HepG2 (cell line): ENCODE measurements around the gene DIAPH1. TPM values are rescaled to one million over a fixed set of nuclear protein-coding genes. Genes with fewer than 3 reads are reported as not detected.

ENCODE experiments used
- ARNT ChIP-seq: fragments of 450-650 bp; IDR thresholded peaks from 2 replicates; pipeline ENCODE4 v1.6.1; 2017
- BRD4 ChIP-seq: sonication (generic); formaldehyde crosslinking; IDR thresholded peaks from 2 replicates; pipeline ENCODE4 v1.4.0; 2020; ENCODE audit warnings: missing genetic modification reagents
- GABPA ChIP-seq, 2 experiments: IDR thresholded peaks; 2 replicates each; pipeline ENCODE4 v1.6.1; 2011 to 2016; ENCODE audit warnings: low read depth in 2 of 2, low read length in 1 of 2, missing biosample characterization in 1 of 2, missing genetic modification characterization in 1 of 2
- GATAD1 ChIP-seq: IDR thresholded peaks from 2 replicates; pipeline ENCODE4 v1.6.1; 2016; ENCODE audit warnings: missing genetic modification reagents, missing compliant biosample characterization
- HDAC2 ChIP-seq: sonication (generic); formaldehyde crosslinking; IDR thresholded peaks from 2 replicates; pipeline ENCODE4 v1.4.0; 2020; ENCODE audit warnings: missing genetic modification reagents
- HOXD1 ChIP-seq: sonication (generic); formaldehyde crosslinking; IDR thresholded peaks from 2 replicates; pipeline ENCODE4 v1.5.0; 2020; ENCODE audit warnings: missing genetic modification reagents
- NCOR1 ChIP-seq: fragments of 200-600 bp; sonication (generic); IDR thresholded peaks from 2 replicates; pipeline ENCODE4 v1.7.0; 2017; ENCODE audit warnings: antibody characterized with exemption, low read length, borderline replicate concordance
- NFE2L1 ChIP-seq: sonication (generic); formaldehyde crosslinking; IDR thresholded peaks from 2 replicates; pipeline ENCODE4 v1.4.0; 2020; ENCODE audit warnings: missing genetic modification reagents, mild to moderate bottlenecking, borderline replicate concordance
- SP1 ChIP-seq, 2 experiments: fragments of 450-650 bp in 1 of 2; sonication (generic) in 1 of 2; formaldehyde crosslinking in 1 of 2; IDR thresholded peaks; 2 replicates each; pipeline versions ENCODE4 v1.4.0 to v1.6.1; 2016 to 2020; ENCODE audit warnings: missing genetic modification reagents in 1 of 2
- TARDBP ChIP-seq: sonication (generic); formaldehyde crosslinking; IDR thresholded peaks from 2 replicates; pipeline ENCODE4 v1.8.0; 2022; ENCODE audit warnings: mild to moderate bottlenecking, missing genetic modification reagents
- THAP11 ChIP-seq: IDR thresholded peaks from 2 replicates; pipeline ENCODE4 v1.6.1; 2016; ENCODE audit warnings: missing biosample characterization, missing genetic modification reagents
- ZNF883 ChIP-seq: sonication (generic); formaldehyde crosslinking; IDR thresholded peaks from 2 replicates; pipeline ENCODE4 v1.5.1; 2020; ENCODE audit warnings: mild to moderate bottlenecking, missing genetic modification reagents; ENCODE audit errors: not compliant biosample characterization
- polyA plus RNA-seq, 8 experiments: library from polyadenylated mRNA; depleted of rRNA in 3 of 8; stranded (reverse) in 7 of 8; unstranded in 1 of 8; fragments of >200 nt; fragmentation: Illumina TruSeq in 4 of 8; extraction: Trizol in 4 of 8; gene quantifications; 2 replicates each; pipeline versions ENCODE4 v1.2.1 to v1.2.3, GENCODE V29; 2011 to 2016; ENCODE audit warnings: low read depth in 4 of 8, missing spikeins in 1 of 8, mixed read lengths in 1 of 8; ENCODE audit not compliant: insufficient read depth in 1 of 8
- total RNA-seq, 5 experiments: library from RNA; depleted of rRNA; stranded (reverse); fragments of >200 nt; fragmentation: Illumina TruSeq; extraction: Trizol; gene quantifications; 2 replicates each; pipeline ENCODE4 v1.2.3, GENCODE V29; 2016; ENCODE audit warnings: low read depth in 1 of 5
- TF ChIP-seq, protein P1 (sequence below): sonication (generic); formaldehyde crosslinking; IDR thresholded peaks from 2 replicates; pipeline ENCODE4 v1.5.1; 2020; ENCODE audit warnings: missing genetic modification reagents, mild to moderate bottlenecking, borderline replicate concordance
- TF ChIP-seq, protein P2 (sequence below): sonication (generic); formaldehyde crosslinking; IDR thresholded peaks from 2 replicates; pipeline ENCODE4 v1.5.1; 2020; ENCODE audit warnings: missing genetic modification reagents, mild to moderate bottlenecking, borderline replicate concordance
- TF ChIP-seq, protein P3 (sequence below): sonication (generic); formaldehyde crosslinking; IDR thresholded peaks from 2 replicates; pipeline ENCODE4 v1.4.0; 2020; ENCODE audit warnings: mild to moderate bottlenecking, missing genetic modification reagents
- TF ChIP-seq, protein P4 (sequence below): sonication (generic); formaldehyde crosslinking; IDR thresholded peaks from 2 replicates; pipeline ENCODE4 v1.4.0; 2020; ENCODE audit warnings: missing genetic modification reagents, borderline replicate concordance
- TF ChIP-seq, protein P5 (sequence below): sonication (generic); formaldehyde crosslinking; IDR thresholded peaks from 2 replicates; pipeline ENCODE4 v1.8.1; 2023; ENCODE audit warnings: mild to moderate bottlenecking, missing genetic modification reagents, borderline replicate concordance
- TF ChIP-seq, protein P6 (sequence below): sonication (generic); formaldehyde crosslinking; IDR thresholded peaks from 2 replicates; pipeline ENCODE4 v1.4.0; 2020; ENCODE audit warnings: missing genetic modification reagents
- TF ChIP-seq, protein P7 (sequence below): IDR thresholded peaks from 2 replicates; pipeline ENCODE4 v1.4.0; 2020; ENCODE audit warnings: mild to moderate bottlenecking, missing genetic modification reagents

DIAPH1 gene
- total and polyA plus RNA-seq, 2 of the 13 experiments (the other 11 are each of a cell fraction or from before 2014, with no cell fraction given) = 25.1 to 33.9 TPM

DNA sequence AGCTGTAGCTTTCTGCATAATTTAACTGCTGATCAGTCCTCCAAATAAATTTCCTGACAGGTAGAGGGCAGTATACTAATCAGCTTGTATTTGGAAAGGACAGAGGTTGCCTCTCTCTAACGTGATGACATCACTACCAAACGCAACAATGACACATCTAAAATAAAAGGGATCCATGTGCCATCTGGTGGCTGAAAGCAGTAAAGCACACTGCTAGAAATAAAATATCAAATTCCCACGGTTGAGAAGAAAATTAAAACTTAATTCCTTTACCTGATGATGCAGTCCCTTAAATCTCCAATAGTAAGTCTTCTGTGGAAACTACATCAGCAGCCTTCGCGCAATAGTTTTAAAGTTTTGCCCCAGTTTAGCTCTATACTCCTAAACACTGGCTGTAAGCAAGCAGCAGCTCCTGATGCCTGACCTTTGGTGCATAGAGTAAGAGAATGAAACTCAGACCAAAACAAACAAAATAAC is 54.5 kb downstream of the DIAPH1 start (continued):
- TF ChIP-seq, protein P1, sequence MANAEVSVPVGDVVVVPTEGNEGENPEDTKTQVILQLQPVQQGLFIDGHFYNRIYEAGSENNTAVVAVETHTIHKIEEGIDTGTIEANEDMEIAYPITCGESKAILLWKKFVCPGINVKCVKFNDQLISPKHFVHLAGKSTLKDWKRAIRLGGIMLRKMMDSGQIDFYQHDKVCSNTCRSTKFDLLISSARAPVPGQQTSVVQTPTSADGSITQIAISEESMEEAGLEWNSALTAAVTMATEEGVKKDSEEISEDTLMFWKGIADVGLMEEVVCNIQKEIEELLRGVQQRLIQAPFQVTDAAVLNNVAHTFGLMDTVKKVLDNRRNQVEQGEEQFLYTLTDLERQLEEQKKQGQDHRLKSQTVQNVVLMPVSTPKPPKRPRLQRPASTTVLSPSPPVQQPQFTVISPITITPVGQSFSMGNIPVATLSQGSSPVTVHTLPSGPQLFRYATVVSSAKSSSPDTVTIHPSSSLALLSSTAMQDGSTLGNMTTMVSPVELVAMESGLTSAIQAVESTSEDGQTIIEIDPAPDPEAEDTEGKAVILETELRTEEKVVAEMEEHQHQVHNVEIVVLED (CRISPR knock-in tag) = peak; percentile 99
- TF ChIP-seq THAP11 = peak; percentile 90
- TF ChIP-seq, protein P2, sequence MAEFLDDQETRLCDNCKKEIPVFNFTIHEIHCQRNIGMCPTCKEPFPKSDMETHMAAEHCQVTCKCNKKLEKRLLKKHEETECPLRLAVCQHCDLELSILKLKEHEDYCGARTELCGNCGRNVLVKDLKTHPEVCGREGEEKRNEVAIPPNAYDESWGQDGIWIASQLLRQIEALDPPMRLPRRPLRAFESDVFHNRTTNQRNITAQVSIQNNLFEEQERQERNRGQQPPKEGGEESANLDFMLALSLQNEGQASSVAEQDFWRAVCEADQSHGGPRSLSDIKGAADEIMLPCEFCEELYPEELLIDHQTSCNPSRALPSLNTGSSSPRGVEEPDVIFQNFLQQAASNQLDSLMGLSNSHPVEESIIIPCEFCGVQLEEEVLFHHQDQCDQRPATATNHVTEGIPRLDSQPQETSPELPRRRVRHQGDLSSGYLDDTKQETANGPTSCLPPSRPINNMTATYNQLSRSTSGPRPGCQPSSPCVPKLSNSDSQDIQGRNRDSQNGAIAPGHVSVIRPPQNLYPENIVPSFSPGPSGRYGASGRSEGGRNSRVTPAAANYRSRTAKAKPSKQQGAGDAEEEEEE (CRISPR knock-in tag) = no peak
- TF ChIP-seq ZNF883 = no peak
- TF ChIP-seq NCOR1 = peak; percentile 21; the same call in 1 of the 2 replicates
- TF ChIP-seq GATAD1 (CRISPR knock-in tag) = peak; percentile 90
- TF ChIP-seq, protein P3, sequence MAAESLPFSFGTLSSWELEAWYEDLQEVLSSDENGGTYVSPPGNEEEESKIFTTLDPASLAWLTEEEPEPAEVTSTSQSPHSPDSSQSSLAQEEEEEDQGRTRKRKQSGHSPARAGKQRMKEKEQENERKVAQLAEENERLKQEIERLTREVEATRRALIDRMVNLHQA (CRISPR knock-in tag) = no peak
- TF ChIP-seq, protein P4, sequence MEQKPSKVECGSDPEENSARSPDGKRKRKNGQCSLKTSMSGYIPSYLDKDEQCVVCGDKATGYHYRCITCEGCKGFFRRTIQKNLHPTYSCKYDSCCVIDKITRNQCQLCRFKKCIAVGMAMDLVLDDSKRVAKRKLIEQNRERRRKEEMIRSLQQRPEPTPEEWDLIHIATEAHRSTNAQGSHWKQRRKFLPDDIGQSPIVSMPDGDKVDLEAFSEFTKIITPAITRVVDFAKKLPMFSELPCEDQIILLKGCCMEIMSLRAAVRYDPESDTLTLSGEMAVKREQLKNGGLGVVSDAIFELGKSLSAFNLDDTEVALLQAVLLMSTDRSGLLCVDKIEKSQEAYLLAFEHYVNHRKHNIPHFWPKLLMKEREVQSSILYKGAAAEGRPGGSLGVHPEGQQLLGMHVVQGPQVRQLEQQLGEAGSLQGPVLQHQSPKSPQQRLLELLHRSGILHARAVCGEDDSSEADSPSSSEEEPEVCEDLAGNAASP (CRISPR knock-in tag) = 0 out of 2 replicates have a peak, but pooled peaks have one; percentile 13
- TF ChIP-seq, protein P5, sequence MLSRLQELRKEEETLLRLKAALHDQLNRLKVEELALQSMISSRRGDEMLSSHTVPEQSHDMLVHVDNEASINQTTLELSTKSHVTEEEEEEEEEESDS = 0 out of 2 replicates have a peak, but pooled peaks have one; percentile 38
- TF ChIP-seq BRD4 = no peak
- TF ChIP-seq HOXD1 = no peak
- TF ChIP-seq, protein P6, sequence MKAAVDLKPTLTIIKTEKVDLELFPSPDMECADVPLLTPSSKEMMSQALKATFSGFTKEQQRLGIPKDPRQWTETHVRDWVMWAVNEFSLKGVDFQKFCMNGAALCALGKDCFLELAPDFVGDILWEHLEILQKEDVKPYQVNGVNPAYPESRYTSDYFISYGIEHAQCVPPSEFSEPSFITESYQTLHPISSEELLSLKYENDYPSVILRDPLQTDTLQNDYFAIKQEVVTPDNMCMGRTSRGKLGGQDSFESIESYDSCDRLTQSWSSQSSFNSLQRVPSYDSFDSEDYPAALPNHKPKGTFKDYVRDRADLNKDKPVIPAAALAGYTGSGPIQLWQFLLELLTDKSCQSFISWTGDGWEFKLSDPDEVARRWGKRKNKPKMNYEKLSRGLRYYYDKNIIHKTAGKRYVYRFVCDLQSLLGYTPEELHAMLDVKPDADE (CRISPR knock-in tag) = no peak
- TF ChIP-seq SP1 (IDR thresholded peaks at IDR 0.05) = no peak
- TF ChIP-seq SP1 (CRISPR knock-in tag; IDR thresholded peaks at IDR 0.05) = no peak
- TF ChIP-seq ARNT = no peak
- TF ChIP-seq TARDBP (CRISPR knock-in tag) = peak; percentile 50; the same call in 1 of the 2 replicates
- TF ChIP-seq, protein P7, sequence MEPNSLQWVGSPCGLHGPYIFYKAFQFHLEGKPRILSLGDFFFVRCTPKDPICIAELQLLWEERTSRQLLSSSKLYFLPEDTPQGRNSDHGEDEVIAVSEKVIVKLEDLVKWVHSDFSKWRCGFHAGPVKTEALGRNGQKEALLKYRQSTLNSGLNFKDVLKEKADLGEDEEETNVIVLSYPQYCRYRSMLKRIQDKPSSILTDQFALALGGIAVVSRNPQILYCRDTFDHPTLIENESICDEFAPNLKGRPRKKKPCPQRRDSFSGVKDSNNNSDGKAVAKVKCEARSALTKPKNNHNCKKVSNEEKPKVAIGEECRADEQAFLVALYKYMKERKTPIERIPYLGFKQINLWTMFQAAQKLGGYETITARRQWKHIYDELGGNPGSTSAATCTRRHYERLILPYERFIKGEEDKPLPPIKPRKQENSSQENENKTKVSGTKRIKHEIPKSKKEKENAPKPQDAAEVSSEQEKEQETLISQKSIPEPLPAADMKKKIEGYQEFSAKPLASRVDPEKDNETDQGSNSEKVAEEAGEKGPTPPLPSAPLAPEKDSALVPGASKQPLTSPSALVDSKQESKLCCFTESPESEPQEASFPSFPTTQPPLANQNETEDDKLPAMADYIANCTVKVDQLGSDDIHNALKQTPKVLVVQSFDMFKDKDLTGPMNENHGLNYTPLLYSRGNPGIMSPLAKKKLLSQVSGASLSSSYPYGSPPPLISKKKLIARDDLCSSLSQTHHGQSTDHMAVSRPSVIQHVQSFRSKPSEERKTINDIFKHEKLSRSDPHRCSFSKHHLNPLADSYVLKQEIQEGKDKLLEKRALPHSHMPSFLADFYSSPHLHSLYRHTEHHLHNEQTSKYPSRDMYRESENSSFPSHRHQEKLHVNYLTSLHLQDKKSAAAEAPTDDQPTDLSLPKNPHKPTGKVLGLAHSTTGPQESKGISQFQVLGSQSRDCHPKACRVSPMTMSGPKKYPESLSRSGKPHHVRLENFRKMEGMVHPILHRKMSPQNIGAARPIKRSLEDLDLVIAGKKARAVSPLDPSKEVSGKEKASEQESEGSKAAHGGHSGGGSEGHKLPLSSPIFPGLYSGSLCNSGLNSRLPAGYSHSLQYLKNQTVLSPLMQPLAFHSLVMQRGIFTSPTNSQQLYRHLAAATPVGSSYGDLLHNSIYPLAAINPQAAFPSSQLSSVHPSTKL (CRISPR knock-in tag) = peak; percentile 62
- no peak for TF ChIP-seq GABPA (IDR thresholded peaks at IDR 0.05; ENCODE audit: low read depth, low read length)
- peak; percentile 60; the same call in 1 of the 2 replicates for TF ChIP-seq GABPA (CRISPR knock-in tag; IDR thresholded peaks at IDR 0.05; ENCODE audit: low read depth)
- TF ChIP-seq HDAC2 (CRISPR knock-in tag) = peak; percentile 61; the same call in 1 of the 2 replicates
- peak; percentile 78; the same call in 1 of the 2 replicates for TF ChIP-seq NFE2L1
